ENCODE measurements around the gene ACAD11.
A peak's percentile ranks its signal among the peaks of the same experiment; 100 is the strongest.

The ACAD11 gene

DNA sequence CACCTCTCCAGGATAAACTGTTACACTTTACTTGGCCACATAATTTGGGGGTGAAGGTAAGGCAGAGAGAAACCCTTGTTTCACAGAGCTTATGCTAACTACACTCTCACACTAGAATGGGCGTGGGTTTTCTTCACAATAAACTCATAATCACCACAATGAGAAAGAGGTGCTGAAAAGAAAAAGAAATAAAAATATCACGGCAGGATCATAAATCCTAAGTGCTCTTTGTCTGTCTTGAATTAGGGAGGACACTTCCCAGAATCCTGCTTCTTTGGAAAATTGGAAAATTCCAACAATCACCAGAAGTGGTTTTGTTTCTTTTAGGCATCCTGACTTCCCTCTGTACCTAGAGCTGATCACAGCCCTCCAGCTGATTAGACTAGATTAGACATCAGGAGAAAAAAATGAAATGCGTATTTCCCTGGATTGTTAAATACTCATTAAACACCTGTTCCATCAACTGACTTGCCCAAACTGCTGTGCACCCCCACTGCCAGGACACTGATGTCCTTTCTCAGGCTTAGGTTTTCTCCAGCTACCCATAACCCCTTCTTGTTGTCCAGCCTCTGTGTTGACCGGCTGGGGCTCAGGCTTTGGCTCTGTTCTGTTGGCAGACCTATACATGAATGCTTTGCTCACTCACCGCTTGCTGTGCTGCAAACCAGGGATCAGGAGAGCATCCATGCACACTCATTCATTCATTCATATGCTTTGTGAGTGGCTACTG, 104.1 kb downstream of the ACAD11 start:
- no peak for DNase-seq (ENCODE audit: low read depth, low spot score)

DNA sequence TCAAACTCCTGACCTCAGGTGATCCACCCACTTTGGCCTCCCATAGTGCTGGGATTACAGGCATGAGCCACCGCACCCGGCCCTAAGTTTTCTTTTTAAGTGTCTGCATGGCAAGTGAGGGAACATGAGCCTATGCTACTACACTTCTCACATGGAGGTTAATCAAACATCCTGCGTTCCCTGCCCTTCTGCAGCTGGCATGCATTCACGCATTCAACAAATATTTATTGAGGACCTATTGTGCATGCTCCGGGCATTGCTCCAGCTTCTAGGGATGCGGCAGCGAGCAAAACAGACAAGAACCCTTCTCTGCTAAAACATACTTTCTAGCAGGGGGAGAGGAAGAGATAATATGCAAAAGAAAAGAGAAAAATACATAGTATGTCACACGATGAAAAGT, 105.2 kb downstream of the ACAD11 start:
- peak; percentile 58 for DNase-seq (ENCODE audit: low read depth, low spot score)

DNA sequence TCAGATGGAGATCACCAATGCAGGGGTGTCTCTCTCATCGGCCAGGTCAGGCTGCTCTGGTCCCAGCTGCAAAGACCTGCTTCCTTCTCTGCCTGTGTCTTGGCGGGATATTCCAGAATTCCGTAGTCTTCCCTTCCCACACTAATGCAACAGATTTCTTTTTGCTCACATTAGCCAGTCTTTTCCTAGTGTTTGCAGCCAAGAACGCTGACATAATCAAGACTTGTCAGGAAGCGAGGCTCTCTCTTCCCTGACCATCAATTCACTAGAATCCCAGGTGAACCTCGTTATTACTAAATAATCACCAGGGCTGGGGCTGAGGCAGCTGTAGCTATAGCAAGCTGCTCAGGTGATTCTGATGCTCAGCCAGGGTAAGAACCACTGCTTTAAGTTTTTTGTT, 105.8 kb downstream of the ACAD11 start:
- no peak for DNase-seq (ENCODE audit: low read depth, low spot score)

DNA sequence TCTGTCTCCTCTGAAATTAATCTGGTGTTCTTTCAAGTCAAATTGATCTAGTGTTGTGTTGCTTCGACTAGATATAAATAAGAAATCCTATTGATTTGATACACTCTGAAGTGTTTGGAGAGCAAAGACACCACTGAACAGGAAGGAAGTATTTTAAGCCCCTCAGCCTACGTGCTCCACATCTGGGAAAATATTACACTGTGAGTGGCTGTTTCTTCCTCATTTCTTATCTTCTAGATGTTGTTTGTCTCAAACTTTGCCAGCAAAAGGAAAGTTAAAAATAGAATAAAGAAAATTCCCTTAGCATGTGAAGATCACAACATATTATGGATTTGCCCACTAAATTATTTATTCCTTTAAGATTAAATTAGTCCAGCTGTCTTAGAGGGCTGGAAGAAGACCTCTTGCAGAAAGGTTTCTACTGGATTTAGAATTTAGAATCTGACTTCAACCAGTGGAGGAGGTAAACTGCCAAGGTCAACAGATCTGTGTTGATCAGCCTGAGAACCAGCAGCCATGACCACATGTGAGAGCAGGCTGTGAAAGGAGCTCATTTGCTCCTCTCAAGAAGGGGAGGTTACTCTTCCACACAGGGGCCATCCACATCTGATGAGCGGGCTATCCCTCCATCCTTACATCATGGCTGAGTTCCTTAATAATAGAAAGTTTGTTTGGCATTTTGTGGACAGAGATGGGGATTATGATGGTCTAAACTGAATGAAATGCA, 108.9 kb downstream of the ACAD11 start:
- no peak for DNase-seq (ENCODE audit: low read depth, low spot score)

DNA sequence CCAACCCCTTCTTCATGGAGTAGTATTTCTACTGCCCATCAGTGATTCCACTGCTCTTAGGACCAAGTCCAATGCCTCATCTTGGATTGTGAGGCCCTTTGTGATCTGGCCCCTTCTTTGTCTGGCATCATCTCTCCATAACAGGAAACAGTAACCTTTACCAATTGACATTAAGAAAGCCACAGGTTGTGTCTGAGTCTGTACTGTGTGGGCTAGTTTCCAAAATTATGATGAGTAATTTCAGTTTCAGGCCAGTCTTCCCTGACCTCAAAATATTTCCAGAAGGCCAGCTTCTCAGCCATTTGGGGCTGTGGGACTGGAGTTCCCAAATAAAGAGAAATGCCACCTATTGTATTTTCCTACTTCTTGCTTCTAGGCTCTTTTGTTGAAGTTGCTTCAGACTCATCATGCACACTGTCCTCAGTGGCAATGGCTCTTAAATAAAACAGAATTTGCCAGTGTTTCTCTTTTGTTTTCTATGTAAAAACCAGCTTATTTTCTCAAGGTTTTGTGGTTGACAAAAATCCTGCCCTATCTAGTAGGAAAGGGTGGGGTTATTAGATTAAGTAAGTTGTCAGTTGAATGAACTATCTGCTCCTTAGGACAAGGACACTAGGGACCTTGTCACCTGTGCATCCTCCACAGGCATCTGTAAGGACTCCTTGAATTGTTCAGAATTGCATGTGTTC, 109.6 kb downstream of the ACAD11 start:
- DNase-seq (ENCODE audit: low read depth, low spot score), result no peak

DNA sequence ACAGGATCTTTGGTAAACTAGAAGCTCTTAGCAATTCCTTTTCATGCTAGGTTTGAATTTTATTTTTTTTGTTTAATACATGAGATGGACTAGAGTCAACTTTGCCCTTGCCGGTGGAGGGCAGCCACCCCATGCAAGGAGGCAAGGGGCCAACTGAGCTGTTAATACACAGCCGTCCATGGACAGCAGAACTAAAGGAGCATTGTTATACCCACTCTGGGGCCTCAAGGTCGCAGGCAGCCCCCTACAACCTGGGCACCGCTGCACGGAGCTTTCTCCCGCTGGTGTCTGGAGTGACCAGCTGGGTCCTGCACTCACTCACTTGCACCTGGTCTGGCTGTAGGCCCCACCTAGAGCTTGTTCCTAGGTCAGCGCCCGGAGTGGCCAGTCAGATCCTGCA, 110.4 kb downstream of the ACAD11 start:
- no peak for DNase-seq (ENCODE audit: low read depth, low spot score)

DNA sequence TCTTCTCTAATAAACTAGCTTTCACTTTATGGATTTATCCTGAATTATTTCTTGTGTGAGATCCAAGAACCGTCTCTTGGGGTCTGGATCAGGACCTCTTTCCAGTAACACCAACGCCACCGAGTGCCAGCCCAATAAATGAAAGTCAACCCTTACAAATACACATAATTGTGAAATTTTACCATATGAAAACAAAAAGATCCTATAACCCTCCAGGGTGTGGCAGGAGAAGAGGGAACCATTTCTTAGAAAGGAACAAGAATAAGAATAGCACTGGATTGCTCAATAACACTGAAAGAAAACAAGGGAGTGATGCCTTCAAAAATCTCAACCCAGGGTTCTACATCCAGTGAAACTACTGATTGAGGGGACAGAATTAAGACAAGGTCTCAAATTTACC, 114.1 kb downstream of the ACAD11 start:
- no peak for DNase-seq (ENCODE audit: low read depth, low spot score)

DNA sequence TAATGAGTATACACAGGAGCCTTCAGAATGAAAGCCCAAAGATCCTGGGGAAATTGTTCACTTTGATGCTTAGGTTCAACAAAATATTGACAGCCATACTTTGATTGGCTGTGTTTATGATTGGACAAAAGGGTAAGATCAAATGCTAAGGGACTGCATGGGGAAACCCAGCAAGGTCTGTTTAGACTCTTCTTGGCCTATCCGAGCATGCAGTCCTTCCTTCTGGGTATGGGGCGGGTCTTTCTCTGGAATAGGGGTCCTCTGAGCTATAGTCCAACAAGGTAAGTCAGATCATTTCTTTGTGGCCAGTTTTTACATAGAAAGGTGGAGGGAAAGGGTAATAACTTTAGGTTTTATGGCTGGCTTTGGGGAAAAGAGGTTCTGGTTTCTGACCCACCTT, 115.5 kb downstream of the ACAD11 start:
- no peak for DNase-seq (ENCODE audit: low read depth, low spot score)

DNA sequence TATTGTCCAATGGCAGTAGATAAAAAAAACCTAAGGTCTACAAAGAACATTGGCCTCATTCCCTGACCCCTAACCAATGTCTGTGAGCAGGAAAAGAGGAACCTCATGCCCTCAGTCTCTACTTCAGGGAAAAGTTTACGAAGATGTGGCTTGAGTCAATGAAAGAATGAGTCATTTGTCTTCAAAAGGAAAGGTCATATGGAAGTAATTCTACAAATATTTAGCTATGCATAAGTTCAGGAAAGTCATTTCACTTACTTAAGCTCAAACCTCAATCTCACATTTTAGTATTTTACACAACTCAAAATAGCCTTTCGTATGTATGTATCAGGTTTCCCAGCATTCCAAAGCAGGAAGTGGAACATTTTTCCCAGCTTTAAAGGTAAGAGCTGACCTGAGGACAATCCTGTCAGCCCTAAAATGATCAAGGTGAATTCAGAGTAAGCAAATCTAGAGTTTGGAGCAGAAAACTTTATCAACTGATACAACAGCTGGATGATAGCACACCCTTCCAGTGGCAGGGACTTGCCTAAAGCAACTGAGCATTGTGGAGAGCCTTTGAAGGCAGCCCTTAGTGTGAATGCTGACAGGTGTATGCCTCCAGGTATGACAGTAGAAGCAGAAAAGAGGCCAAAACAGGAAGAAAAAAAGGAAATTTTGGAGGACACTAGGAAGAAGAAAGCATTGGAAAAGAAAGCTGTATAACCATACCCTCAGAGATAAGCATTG, 116.4 kb downstream of the ACAD11 start:
- DNase-seq (ENCODE audit: low read depth, low spot score), result peak; percentile 79

DNA sequence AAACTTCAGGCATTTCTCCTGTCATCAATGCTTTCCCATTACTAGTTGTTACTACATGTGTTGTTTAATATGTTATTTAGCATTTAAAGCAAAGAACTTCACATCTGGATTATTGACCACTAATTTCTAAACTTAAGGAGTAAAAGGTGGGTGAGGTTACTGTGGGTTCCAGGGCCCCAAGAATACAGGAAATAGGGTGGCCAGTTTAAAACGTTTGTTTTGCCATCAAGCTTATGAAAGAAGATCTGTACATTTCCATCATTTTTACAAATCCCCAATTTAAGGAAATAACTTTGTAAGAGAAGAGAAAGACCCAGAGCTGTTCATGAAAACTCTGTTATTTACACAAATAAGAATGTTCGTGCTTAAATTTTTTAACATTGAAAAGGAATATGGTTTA, 117.0 kb downstream of the ACAD11 start:
- no peak for DNase-seq (ENCODE audit: low read depth, low spot score)

DNA sequence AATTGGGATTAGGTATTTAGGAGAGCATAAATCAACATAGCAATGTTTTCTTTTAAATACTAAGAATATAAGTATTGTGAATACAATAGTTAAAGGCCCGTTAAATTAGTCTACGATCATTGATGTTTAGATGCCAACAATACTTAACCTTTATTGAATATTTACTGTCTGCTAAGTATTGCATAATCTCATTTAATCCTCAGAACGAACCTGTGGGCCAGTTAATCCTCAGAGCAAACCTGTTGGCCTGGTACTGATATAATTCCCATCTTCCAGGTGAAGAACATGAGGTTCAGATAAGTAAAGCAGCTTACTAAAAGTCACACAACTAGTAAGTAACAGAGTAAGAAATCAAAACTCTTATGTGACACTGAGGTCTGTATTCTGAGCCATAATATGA, 119.9 kb downstream of the ACAD11 start:
- no peak for DNase-seq (ENCODE audit: low read depth, low spot score)

DNA sequence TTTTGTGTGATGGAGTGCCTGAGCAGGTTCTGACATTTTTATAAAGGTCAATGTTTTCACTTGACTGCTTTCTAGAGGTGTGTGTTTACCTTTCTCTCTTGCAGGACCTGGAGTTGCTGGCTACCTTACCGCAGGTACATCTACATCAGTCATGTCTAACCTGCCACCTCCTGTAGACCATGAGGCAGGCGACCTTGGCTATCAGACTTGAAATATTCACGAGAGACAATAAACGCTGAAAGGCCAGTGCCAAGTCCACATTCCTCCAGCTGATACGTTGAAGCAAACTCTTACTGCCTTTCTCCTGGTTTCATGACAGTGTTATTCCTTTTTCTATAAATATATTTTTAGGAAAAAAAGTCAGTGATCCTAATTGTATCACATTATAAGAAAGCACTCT, 121.5 kb downstream of the ACAD11 start:
- no peak for DNase-seq (ENCODE audit: low read depth, low spot score)

DNA sequence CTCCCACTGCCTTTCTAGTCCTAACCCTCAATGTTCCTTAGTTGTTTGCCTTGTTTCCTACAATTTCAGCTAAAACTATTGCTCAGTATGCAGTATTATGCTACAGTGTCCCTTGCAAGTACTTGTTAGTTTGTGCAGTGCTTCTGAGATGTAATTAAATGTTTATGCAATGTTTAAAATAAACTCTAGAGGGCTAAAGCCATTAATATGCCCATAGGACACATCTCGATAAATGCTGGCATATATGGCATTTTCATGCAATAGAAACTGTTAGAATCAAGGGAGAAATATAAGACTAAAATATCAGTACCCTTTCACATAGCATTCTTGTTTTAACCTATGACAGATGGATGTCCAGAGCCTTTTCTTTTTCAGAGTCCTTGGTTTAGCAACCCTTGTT, 122.3 kb downstream of the ACAD11 start:
- DNase-seq (ENCODE audit: low read depth, low spot score), result no peak

DNA sequence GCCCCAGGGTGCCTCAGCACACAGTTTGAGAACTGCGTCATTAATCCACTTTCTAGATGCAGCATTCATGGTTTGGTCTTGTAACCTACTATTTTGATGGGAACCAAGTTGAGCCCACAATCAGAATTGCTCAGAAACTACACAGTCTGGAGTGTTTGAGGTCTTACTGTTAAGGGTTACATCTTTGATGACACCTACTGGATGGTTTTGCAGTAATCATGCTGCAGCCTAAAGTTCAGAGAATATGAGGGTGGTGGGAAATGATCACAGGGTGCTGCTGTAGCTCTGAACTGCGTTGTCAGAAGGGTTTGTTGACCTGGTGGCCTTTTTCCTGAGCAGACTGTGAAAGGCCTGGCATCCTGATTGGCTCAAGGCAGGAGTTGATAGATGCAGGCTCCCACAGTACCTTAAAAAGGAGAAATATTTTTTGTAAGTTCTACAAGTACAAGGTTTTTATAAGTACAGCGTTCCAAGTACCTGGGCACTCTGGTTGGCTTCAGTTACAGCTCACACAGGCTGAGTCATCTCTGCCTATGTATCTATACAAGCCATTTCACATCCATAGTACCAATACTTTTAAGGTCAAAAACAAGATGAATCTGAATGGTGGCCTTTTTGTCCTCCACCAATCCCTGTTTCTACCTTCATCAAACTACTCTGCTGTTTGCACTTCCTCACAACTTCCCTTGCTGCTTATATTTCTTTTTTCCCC, 123.0 kb downstream of the ACAD11 start:
- no peak for DNase-seq (ENCODE audit: low read depth, low spot score)

DNA sequence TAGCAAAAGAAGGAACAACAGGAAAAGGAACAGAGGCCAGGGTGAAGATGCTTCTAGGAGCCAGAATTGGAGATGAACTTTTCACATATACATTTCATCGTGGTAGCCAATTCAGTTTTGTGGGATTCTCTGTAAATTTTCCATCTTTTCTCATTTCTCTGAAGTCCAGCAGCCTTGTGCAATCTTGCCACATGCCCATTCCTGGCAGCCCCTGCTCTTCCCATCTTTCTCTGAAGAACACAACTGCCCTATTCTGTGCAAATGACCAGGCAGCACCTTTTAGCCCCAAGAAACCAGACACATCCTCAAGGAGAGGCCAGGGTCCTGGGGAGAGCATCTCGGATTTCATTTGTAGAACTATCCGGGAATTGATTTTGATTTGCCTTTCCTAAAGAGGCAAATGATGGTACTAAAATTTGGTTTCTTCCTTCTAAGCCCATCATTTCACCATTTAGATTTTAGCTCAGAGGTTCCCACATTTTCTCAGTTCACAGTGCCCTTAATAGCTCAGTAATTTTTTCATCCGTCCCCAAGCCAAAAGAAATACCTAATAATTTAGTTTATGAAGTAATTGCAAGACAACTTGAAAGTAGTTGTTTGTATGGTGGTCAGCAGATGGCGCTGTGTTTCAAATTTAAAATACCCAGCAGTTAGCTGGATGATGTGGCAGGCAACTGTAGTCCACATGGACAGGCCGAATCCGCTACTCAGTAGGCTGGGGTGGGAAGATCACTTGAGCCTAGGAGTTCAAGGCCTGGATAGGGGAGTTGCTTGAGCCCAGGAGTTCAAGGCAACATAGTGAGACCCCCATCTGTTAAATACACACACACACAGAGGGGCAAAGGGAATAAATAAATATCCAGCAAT, 123.8 kb downstream of the ACAD11 start:
- peak; percentile 85 for DNase-seq (ENCODE audit: low read depth, low spot score)

DNA sequence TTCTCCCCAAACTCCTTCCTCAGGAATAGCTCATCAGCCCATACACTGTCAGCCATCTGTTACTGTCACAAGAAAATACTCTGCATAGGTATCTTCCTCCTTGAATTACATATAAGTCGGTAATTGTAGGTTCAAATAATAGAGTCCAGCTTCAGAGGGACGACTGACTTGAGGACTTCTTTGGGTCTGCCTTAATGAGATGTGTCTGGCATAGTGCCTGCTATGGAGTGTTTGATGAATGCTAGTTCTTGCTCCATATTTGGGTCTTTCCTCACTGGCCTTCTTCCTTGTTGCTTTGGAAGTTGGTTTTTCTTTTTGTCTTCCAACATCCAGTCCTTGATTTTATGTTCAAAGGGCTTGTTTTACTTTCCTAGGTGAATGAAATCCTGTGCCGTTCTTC, 129.0 kb downstream of the ACAD11 start:
- no peak for DNase-seq (ENCODE audit: low read depth, low spot score)

DNA sequence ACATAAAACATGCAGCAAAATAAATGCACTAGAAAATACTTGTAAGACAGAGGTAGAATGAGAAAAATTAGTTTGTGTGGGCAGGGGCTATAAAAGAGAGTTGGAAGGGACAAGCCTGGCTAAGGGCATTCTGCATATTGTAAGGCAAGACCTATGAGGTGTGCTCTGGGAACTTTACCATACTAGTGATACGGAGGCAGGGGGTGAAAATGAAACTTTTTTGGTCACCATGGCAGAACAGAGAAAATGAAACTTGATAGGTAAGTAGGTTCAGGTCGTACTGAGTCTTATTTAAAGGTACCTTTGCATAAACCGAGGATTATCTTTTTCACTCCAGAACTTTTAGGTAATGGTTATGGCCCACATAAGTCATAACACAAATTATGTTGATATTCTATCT, 137.3 kb downstream of the ACAD11 start:
- DNase-seq (ENCODE audit: low read depth, low spot score), result no peak

DNA sequence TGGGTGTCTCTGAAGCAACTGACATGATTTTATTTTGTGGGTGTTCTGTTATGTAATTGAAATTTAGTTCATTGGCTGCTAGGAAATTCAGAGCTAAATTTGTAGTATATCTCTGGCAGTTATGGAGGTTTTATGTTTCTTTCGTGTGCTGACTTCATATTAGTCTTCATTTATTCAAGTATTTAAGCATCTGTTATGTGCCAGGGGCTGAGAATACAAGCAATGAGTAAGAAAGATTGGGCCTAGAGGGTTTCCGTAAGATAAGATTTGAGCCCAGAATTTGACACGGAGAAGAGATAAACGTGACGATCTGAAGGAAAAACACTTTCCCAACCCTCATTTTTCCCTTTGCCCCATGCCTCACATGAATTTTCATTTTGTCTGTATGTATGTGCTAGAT, 137.7 kb downstream of the ACAD11 start:
- no peak for DNase-seq (ENCODE audit: low read depth, low spot score)

DNA sequence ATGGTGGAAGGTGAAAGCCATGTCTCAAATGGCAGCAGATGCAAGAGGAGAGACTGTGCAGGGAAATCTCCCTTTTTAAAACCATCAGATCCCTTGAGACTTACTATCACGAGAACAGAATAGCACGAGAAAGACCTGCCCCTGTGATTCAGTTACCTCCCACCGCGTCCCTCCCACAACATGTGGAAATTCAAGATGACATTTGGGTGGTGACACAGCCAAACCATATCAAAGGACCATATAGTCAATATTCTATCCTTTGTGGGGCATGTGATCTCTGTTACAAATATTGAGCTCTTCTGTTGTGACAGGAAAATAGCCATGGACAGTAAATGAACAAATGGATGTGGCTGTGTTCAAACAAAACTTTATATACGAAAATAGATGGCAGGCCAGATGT, 139.7 kb downstream of the ACAD11 start:
- DNase-seq (ENCODE audit: low read depth, low spot score), result no peak

DNA sequence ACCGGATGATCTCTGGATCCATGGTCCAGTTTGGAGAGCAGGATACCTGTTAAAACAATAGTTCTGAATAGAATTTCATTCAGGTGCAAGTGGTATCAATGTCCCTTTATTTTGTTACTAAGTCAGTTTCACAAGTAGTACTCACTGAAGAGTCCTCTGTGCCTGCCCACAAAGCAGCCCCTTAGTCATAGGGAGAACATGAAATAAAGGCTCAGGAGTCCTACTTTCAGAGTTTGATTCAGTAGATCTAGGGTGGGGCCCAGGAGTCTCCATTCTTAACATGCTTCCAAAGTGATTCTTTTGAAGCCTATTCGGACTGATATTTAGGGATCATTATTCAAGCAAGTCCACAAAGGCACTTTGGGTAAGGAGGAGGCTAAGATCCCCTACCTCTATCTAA, 142.3 kb downstream of the ACAD11 start:
- DNase-seq (ENCODE audit: low read depth, low spot score), result no peak

DNA sequence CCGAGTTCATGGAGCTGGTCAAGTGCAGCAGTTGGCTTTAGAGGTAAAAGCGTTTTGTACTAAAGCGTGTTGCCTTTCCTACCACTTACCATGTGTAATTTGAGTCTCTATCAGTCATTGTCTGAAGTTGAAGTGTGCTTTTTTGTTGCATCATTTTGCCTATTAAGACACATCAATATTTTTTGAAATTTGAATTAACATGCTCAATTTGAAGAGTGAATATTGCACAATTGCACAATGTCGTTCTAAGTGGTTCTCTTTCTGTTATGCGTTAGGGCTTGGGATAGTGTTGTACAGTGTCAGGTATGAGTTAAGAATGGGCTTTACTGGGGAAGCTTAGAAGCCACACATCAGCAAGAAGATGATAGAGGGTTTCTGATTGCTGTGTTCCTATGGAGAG, 146.6 kb downstream of the ACAD11 start:
- DNase-seq (ENCODE audit: low read depth, low spot score), result no peak

All from smooth muscle cell of the brain vasculature (primary cell).